Measurements from ENCODE around the gene CYP20A1.
"Not testable (repeated sequence)": the region's sequence is repeated elsewhere in the genome, so short reads cannot be mapped to it uniquely, and the experiment has no call there.

The CYP20A1 gene

GRCh38 chr2:203286532-203286931 is 47.7 kb downstream of the CYP20A1 start:
- DNase-seq, result no peak

- DNase-seq, result no peak
Observed at GRCh38 chr2:203301667-203302066, 62.8 kb downstream of the CYP20A1 start.

GRCh38 chr2:203302586-203302985 is 63.8 kb downstream of the CYP20A1 start:
- not testable (repeated sequence) for DNase-seq

GRCh38 chr2:203310688-203311436 is 72.0 kb downstream of the CYP20A1 start:
- no peak for DNase-seq

- no peak for DNase-seq
Observed at GRCh38 chr2:203326356-203326755, 87.5 kb downstream of the CYP20A1 start.

- no peak for DNase-seq
Observed at GRCh38 chr2:203327582-203327900, 88.7 kb downstream of the CYP20A1 start.

- DNase-seq, result peak; percentile 69
Observed at GRCh38 chr2:203327901-203328759, 89.3 kb downstream of the CYP20A1 start, which contains the start of gene ABI2. ABI2 (plus strand) TSS chr2:203328394; CDS start chr2:203328515, 121 bp downstream.

GRCh38 chr2:203328760-203329540 is 90.1 kb downstream of the CYP20A1 start:
- peak; percentile 15 for DNase-seq

- DNase-seq, result no peak
Observed at GRCh38 chr2:203330434-203330833, 91.6 kb downstream of the CYP20A1 start.

GRCh38 chr2:203338322-203338721 is 99.5 kb downstream of the CYP20A1 start:
- no peak for DNase-seq

GRCh38 chr2:203340791-203341487 is 102.1 kb downstream of the CYP20A1 start:
- no peak for DNase-seq

- no peak for DNase-seq
Observed at GRCh38 chr2:203341741-203342310, 103.0 kb downstream of the CYP20A1 start.

- not testable (repeated sequence) for DNase-seq
Observed at GRCh38 chr2:203342374-203342773, 103.6 kb downstream of the CYP20A1 start.

GRCh38 chr2:203344667-203345066 is 105.8 kb downstream of the CYP20A1 start:
- no peak for DNase-seq

- DNase-seq, result no peak
Observed at GRCh38 chr2:203346612-203347011, 107.8 kb downstream of the CYP20A1 start.

- no peak for DNase-seq
Observed at GRCh38 chr2:203347375-203347774, 108.6 kb downstream of the CYP20A1 start.

GRCh38 chr2:203352604-203353255 is 113.9 kb downstream of the CYP20A1 start:
- DNase-seq, result no peak

- DNase-seq, result no peak
Observed at GRCh38 chr2:203354966-203355365, 116.1 kb downstream of the CYP20A1 start.

Data from NCI-H1048 (cell line).